Retinal pigment epithelial cell (primary cell): ENCODE data around the gene ANO1.

Experiments
- DNase-seq: peaks from one replicate; pipeline ENCODE4 v3.0.0-alpha.2; 2010; ENCODE audit warnings: low read depth
- H3K4me3 ChIP-seq: 2 replicates; pipeline ENCODE4 v1.5.1; 2011; ENCODE audit warnings: mild to moderate bottlenecking, low read length, control low read depth, moderate library complexity
- CTCF ChIP-seq: conservative IDR thresholded peaks from 2 replicates; pipeline ENCODE4 v1.5.1; 2011; ENCODE audit warnings: low read depth, low read length, control low read depth, inconsistent platforms

Gene ANO1

DNA sequence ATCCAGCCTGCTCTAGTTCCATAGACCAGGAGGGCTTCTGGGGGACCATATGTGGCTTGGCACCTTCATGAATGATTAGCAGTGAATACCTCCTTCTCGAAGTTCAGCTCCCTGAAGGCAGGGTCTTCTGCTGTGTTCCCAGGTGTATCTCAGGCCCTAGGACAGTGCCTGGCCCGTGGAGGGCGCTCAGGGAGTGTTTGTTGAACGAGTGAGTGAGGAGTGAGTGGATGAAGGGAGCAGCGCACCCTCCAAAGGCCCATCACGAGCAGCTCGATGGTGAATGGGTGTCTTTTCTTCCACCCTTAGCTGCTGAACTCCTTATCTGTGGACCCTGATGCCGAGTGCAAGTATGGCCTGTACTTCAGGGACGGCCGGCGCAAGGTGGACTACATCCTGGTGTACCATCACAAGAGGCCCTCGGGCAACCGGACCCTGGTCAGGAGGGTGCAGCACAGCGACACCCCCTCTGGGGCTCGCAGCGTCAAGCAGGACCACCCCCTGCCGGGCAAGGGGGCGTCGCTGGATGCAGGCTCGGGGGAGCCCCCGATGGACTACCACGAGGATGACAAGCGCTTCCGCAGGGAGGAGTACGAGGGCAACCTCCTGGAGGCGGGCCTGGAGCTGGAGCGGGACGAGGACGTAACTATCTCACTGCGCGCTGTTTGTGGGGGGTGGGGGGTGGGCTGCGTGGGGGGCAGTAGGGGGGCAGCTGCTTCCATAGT, 9.5 kb downstream of the ANO1 start:
- no peak overlapping the region for H3K4me3 ChIP-seq
- DNase-seq = no peak
- TF ChIP-seq CTCF = no peak

DNA sequence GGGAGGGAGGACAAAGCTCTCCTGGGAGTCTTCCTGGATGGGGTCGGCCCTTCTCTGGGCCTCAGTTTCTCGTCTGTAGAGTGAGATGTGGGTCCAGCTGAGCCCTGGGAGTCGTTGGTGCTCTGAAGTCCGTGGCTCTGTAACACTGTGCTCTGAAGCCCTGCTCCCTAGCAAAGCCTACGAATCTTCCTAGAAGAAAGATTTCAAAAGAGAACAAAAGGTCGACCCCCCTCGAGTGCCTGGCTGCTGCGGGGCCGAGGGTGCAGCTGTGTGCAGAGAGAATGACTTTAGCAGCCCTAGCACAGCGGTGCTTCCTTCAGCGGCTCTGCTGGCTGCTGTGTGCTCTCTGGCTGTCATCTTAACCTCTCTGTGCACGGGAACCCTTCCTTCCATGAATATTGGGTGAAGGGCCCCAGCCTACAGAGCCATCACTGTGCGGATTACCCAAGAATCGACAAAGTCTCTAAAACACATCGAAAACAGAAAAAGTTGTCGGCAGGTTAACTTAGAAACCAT, 10.7 kb downstream of the ANO1 start:
- DNase-seq = no peak
- TF ChIP-seq CTCF = no peak
- no peak overlapping the region for H3K4me3 ChIP-seq

- TF ChIP-seq CTCF = no peak
- H3K4me3 ChIP-seq = no peak overlapping the region
- no peak for DNase-seq
These were observed 11.5 kb downstream of the ANO1 start for GRCh38 chr11:70089631-70090030.

DNA sequence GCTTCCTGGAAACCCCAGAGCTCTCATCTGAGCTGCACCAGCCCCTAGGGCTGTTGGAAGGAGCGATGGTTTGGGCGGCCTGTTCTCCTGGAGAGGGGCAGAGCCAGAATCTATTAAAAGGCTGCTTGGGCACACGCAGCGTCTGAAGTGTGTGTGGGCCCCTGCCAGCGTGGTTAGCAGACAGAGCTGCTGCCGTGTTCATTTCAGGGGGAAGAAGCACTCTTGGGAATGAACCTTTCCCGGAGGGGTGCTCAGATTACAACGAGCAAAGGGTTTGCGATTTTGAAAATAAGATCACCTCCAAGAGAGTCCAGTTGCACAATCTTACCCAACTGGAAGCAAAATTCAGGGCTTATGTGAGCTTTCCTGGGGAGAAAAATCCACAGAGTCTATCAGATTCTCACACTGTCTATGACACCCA, 12.9 kb downstream of the ANO1 start:
- DNase-seq = no peak
- no peak for TF ChIP-seq CTCF
- H3K4me3 ChIP-seq = no peak overlapping the region

GRCh38 chr11:70091638-70092037, 13.5 kb downstream of the ANO1 start:
- no peak for TF ChIP-seq CTCF
- DNase-seq = no peak
- no peak overlapping the region for H3K4me3 ChIP-seq

DNA sequence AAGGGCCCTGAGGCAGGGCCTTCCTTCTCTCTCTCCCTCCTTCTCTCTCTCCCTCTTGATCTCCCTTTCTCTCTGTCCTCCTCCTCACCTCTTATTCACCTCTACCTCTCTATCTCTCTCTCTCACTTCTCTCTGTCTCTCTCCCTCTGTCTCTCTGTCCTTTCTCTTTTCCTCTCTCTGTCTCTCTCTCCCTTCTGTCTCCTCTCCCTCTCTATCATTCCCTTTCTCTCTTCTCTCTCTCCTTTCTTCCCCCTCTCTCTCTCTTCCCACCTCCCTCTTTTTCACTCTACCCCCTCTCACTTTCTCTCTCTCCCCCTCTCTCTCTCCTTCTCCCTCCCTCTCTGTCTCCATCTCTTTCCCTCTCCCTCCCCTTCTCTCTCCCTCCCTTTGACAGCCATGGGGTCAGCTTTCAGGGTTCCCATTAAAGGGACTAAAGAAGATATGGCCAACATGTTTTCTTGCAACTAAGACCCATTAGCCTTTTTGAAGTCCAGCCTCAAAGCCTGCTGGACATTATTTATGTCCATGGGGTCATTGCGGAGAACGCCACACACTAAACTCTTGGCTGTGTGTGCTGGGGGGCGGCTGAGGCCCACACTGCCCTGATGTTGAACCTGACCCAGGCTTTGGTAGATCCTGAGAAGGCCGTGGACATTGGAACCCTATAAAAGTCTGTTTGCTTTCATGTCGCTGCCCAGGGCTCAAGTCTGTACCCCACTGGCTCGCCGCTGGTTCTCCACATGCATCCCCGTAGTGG, 15.0 kb downstream of the ANO1 start:
- H3K4me3 ChIP-seq = no peak overlapping the region
- DNase-seq = no peak
- TF ChIP-seq CTCF = no peak
